OCI-LY7 (cell line): Measurements from ENCODE around the gene CHCHD6.

Experiments
- EZH2phosphoT487 ChIP-seq: fragments of 200-600 bp; sonication (generic); IDR thresholded peaks from 2 replicates; pipeline ENCODE4 v1.6.1; 2018; ENCODE audit warnings: low read depth, borderline replicate concordance, mild to moderate bottlenecking, mixed run types, antibody characterized with exemption, low read length, moderate library complexity, mixed read lengths
- TF ChIP-seq, protein P1 (sequence below): fragments of 200-600 bp; sonication (generic); conservative IDR thresholded peaks from 2 replicates; pipeline ENCODE4 v1.5.1; 2014; ENCODE audit warnings: mild to moderate bottlenecking, antibody characterized with exemption, low read length, moderate library complexity, mixed read lengths

DNA sequence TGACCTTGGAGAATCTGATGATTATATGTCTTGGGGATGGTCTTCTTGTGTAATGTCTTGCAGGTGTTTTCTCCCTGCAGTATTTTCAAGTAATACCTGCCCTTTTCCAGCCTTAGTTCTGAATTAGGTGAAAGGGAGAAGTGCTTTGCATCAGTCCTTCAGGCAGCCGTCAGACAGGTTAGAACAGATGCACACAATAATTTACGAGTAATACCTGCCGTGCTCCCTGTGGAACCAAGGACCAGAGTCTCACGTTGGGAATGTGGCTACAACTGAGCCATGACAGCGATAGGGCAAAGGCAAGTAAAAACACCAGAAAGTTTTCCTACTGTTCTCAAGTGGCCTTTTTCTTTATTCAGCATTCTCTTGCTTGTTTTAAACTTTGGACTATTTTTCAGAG is 69.1 kb downstream of the CHCHD6 start:
- TF ChIP-seq, protein P1, sequence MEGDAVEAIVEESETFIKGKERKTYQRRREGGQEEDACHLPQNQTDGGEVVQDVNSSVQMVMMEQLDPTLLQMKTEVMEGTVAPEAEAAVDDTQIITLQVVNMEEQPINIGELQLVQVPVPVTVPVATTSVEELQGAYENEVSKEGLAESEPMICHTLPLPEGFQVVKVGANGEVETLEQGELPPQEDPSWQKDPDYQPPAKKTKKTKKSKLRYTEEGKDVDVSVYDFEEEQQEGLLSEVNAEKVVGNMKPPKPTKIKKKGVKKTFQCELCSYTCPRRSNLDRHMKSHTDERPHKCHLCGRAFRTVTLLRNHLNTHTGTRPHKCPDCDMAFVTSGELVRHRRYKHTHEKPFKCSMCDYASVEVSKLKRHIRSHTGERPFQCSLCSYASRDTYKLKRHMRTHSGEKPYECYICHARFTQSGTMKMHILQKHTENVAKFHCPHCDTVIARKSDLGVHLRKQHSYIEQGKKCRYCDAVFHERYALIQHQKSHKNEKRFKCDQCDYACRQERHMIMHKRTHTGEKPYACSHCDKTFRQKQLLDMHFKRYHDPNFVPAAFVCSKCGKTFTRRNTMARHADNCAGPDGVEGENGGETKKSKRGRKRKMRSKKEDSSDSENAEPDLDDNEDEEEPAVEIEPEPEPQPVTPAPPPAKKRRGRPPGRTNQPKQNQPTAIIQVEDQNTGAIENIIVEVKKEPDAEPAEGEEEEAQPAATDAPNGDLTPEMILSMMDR, result no peak
- TF ChIP-seq EZH2phosphoT487, result no peak
